Fibroblast of peridontal ligament (primary cell): ENCODE measurements around the gene SLC7A5.
A peak's percentile ranks its signal among the peaks of the same experiment; 100 is the strongest.

ENCODE experiments used
- DNase-seq: peaks from one replicate; pipeline ENCODE4 v3.0.0-alpha.2; 2010; ENCODE audit errors: extremely low read depth

Gene SLC7A5

GRCh38 chr16:87846705-87847466, 22.4 kb downstream of the SLC7A5 start:
- no peak for DNase-seq

GRCh38 chr16:87845807-87846619, 23.3 kb downstream of the SLC7A5 start:
- no peak for DNase-seq

GRCh38 chr16:87845213-87845612, 24.1 kb downstream of the SLC7A5 start:
- no peak for DNase-seq

- no peak for DNase-seq
These were observed 24.5 kb downstream of the SLC7A5 start for GRCh38 chr16:87844809-87845208.

GRCh38 chr16:87844120-87844733, 25.1 kb downstream of the SLC7A5 start:
- DNase-seq, result peak; percentile 40

GRCh38 chr16:87843678-87844105, 25.6 kb downstream of the SLC7A5 start:
- DNase-seq, result no peak

GRCh38 chr16:87842209-87842869, 27.0 kb downstream of the SLC7A5 start:
- no peak for DNase-seq

GRCh38 chr16:87841340-87842208, 27.7 kb downstream of the SLC7A5 start:
- DNase-seq, result no peak

- no peak for DNase-seq
These were observed 28.9 kb downstream of the SLC7A5 start for GRCh38 chr16:87840271-87840978.

GRCh38 chr16:87839542-87840270, 29.6 kb downstream of the SLC7A5 start:
- no peak for DNase-seq

GRCh38 chr16:87838643-87839541, 30.4 kb downstream of the SLC7A5 start:
- no peak for DNase-seq

GRCh38 chr16:87837627-87838289, 31.5 kb downstream of the SLC7A5 start:
- DNase-seq, result no peak

GRCh38 chr16:87836844-87837581, 32.3 kb downstream of the SLC7A5 start:
- DNase-seq, result no peak

- DNase-seq, result no peak
These were observed 32.9 kb downstream of the SLC7A5 start for GRCh38 chr16:87836346-87836843.

- DNase-seq, result no peak
These were observed 33.4 kb downstream of the SLC7A5 start for GRCh38 chr16:87835882-87836331.

GRCh38 chr16:87834668-87835473, 34.4 kb downstream of the SLC7A5 start:
- DNase-seq, result no peak
